A549 (cell line): ENCODE measurements around the gene ENO3. TPM values are rescaled to one million over a fixed set of nuclear protein-coding genes. Genes with fewer than 3 reads are reported as not detected.

Source experiments
- ATOH8 ChIP-seq: fragments of 250-450 bp; sonication (Bioruptor Pico); IDR thresholded peaks from 2 replicates; pipeline ENCODE4 v1.5.0; 2020; ENCODE audit warnings: low read depth, mild to moderate bottlenecking, moderate library complexity
- BCL3 ChIP-seq: fragments of >200 bp; sonication (Bioruptor Twin); formaldehyde crosslinking; IDR thresholded peaks from 3 replicates; pipeline ENCODE4 v1.6.1; 2016
- BHLHE40 ChIP-seq: IDR thresholded peaks from 2 replicates; pipeline ENCODE4 v1.6.1; 2012; ENCODE audit warnings: low read depth, low read length, inconsistent platforms
- CBX2 ChIP-seq: fragments of 200-600 bp; sonication (generic); IDR thresholded peaks from 2 replicates; pipeline ENCODE4 v1.6.1; 2016; ENCODE audit warnings: low read depth, mild to moderate bottlenecking, borderline replicate concordance
- CHD2 ChIP-seq: fragments of 150-350 bp; IDR thresholded peaks from 2 replicates; pipeline ENCODE4 v1.6.1; 2014; ENCODE audit warnings: low read length; ENCODE audit not compliant: partially characterized antibody
- CHD4 ChIP-seq: fragments of 200-600 bp; sonication (generic); IDR thresholded peaks from 2 replicates; pipeline ENCODE4 v1.6.1; 2016; ENCODE audit warnings: antibody characterized with exemption, mild to moderate bottlenecking, borderline replicate concordance
- CTCF ChIP-seq: fragments of >200 bp; sonication (Bioruptor Twin); formaldehyde crosslinking; IDR thresholded peaks from 3 replicates; pipeline ENCODE4 v1.5.1; 2016
- E2F6 ChIP-seq: IDR thresholded peaks from 2 replicates; pipeline ENCODE4 v1.6.1; 2012; ENCODE audit warnings: low read depth, borderline replicate concordance
- EHF ChIP-seq: fragments of 250-450 bp; sonication (Bioruptor Pico); IDR thresholded peaks from 2 replicates; pipeline ENCODE4 v1.5.0; 2020; ENCODE audit warnings: mild to moderate bottlenecking
- EHMT2 ChIP-seq: fragments of 200-600 bp; sonication (generic); IDR thresholded peaks from 2 replicates; pipeline ENCODE4 v1.6.1; 2016; ENCODE audit warnings: antibody characterized with exemption, low read depth, mild to moderate bottlenecking, moderate library complexity
- ELK1 ChIP-seq: fragments of 150-350 bp; IDR thresholded peaks from 2 replicates; pipeline ENCODE4 v1.6.1; 2014; ENCODE audit warnings: low read depth, mild to moderate bottlenecking, low read length
- EP300 ChIP-seq, 2 experiments: fragments of >200 bp; sonication (Bioruptor Twin); formaldehyde crosslinking; IDR thresholded peaks; 2 replicates in 1 of 2; 3 replicates in 1 of 2; pipeline ENCODE4 v1.6.1; 2016 to 2017
- FOSB ChIP-seq: fragments of 250-450 bp; sonication (Bioruptor Pico); IDR thresholded peaks from 2 replicates; pipeline ENCODE4 v1.5.0; 2020; ENCODE audit warnings: mild to moderate bottlenecking, moderate library complexity
- HDAC2 ChIP-seq: fragments of 200-600 bp; sonication (generic); IDR thresholded peaks from 2 replicates; pipeline ENCODE4 v1.6.1; 2016
- HEYL ChIP-seq: fragments of 250-450 bp; sonication (Bioruptor Pico); IDR thresholded peaks from 2 replicates; pipeline ENCODE4 v1.8.0; 2021; ENCODE audit warnings: mild to moderate bottlenecking, moderate library complexity
- HOXA7 ChIP-seq: fragments of 250-450 bp; sonication (Bioruptor Pico); IDR thresholded peaks from 2 replicates; pipeline ENCODE4 v1.5.0; 2020; ENCODE audit warnings: mild to moderate bottlenecking, moderate library complexity
- HOXB13 ChIP-seq: fragments of 250-450 bp; sonication (Bioruptor Pico); IDR thresholded peaks from 2 replicates; pipeline ENCODE4 v1.5.0; 2020; ENCODE audit warnings: low read depth, mild to moderate bottlenecking, moderate library complexity
- HOXB5 ChIP-seq: fragments of 250-450 bp; sonication (Bioruptor Pico); IDR thresholded peaks from 2 replicates; pipeline ENCODE4 v1.5.0; 2020; ENCODE audit warnings: mild to moderate bottlenecking, moderate library complexity
- JUN ChIP-seq, 2 experiments: fragments of >200 bp; sonication (Bioruptor Twin); formaldehyde crosslinking; IDR thresholded peaks; 2 replicates in 1 of 2; 3 replicates in 1 of 2; pipeline ENCODE4 v1.6.1; 2016 to 2017
- KDM5A ChIP-seq: fragments of 200-600 bp; sonication (generic); IDR thresholded peaks from 2 replicates; pipeline ENCODE4 v1.6.1; 2016; ENCODE audit warnings: antibody characterized with exemption, mild to moderate bottlenecking
- MAZ ChIP-seq: fragments of 150-350 bp; IDR thresholded peaks from 2 replicates; pipeline ENCODE4 v1.6.1; 2014; ENCODE audit warnings: antibody characterized with exemption, low read depth, low read length, borderline replicate concordance
- NPAS2 ChIP-seq: fragments of 250-450 bp; sonication (Bioruptor Pico); IDR thresholded peaks from 2 replicates; pipeline ENCODE4 v1.8.0; 2022; ENCODE audit warnings: mild to moderate bottlenecking, moderate library complexity, borderline replicate concordance
- NR3C1 ChIP-seq: fragments of >200 bp; sonication (Bioruptor Twin); formaldehyde crosslinking; IDR thresholded peaks from 3 replicates; pipeline ENCODE4 v1.6.1; 2017
- PBX3 ChIP-seq: IDR thresholded peaks from 2 replicates; pipeline ENCODE4 v1.6.1; 2012
- POLR2AphosphoS2 ChIP-seq: conservative IDR thresholded peaks from 2 replicates; pipeline ENCODE4 v1.6.1; 2012; ENCODE audit warnings: low read length, improper control_type of control experiment, inconsistent platforms
- RFX5 ChIP-seq: fragments of 450-650 bp; IDR thresholded peaks from 2 replicates; pipeline ENCODE4 v1.7.1; 2014; ENCODE audit warnings: antibody characterized with exemption, mild to moderate bottlenecking, moderate library complexity
- RNF2 ChIP-seq: fragments of 200-600 bp; sonication (generic); IDR thresholded peaks from 2 replicates; pipeline ENCODE4 v1.6.1; 2016; ENCODE audit warnings: low read depth, mild to moderate bottlenecking, antibody characterized with exemption, moderate library complexity, borderline replicate concordance
- SREBF2 ChIP-seq: fragments of 450-650 bp; IDR thresholded peaks from 2 replicates; pipeline ENCODE4 v1.6.1; 2014; ENCODE audit warnings: mild to moderate bottlenecking, moderate library complexity
- TFCP2L1 ChIP-seq: fragments of 250-450 bp; sonication (Bioruptor Pico); IDR thresholded peaks from 2 replicates; pipeline ENCODE4 v1.5.0; 2021; ENCODE audit warnings: mild to moderate bottlenecking
- USF2 ChIP-seq: fragments of 450-650 bp; IDR thresholded peaks from 2 replicates; pipeline ENCODE4 v1.6.1; 2014; ENCODE audit warnings: antibody characterized with exemption
- ZFP36 ChIP-seq: fragments of 450-650 bp; IDR thresholded peaks from 2 replicates; pipeline ENCODE4 v1.6.1; 2014; ENCODE audit warnings: borderline replicate concordance; ENCODE audit not compliant: partially characterized antibody
- ZNF302 ChIP-seq: fragments of 250-450 bp; sonication (Bioruptor Pico); IDR thresholded peaks from 2 replicates; pipeline ENCODE4 v1.9.0; 2021; ENCODE audit warnings: inconsistent platforms, mild to moderate bottlenecking, moderate library complexity
- ZSCAN20 ChIP-seq: fragments of 250-450 bp; sonication (Bioruptor Pico); IDR thresholded peaks from 2 replicates; pipeline ENCODE4 v1.8.0; 2022; ENCODE audit warnings: mild to moderate bottlenecking, moderate library complexity
- polyA plus RNA-seq, 4 experiments: library from polyadenylated mRNA; depleted of rRNA in 3 of 4; stranded (reverse); fragments of >200 nt; fragmentation: RNase III in 1 of 4; extraction: RNeasy Plus Mini Kit Qiagen cat#74134 plus additional on column Dnase treatment in 1 of 4; gene quantifications; 2 replicates in 3 of 4; 3 replicates in 1 of 4; pipeline ENCODE4 v1.2.3, GENCODE V29; 2011 to 2017

ENO3 gene
- polyA plus RNA-seq, 2 of the 4 experiments (the other 2 are of a cell fraction), result 52.5 to 109 TPM

- peak; percentile 64; the same call in 1 of the 2 replicates for TF ChIP-seq HOXB13 (CRISPR knock-in tag)
- TF ChIP-seq MAZ, result peak; percentile 12; the same call in 1 of the 2 replicates
- no peak for TF ChIP-seq HEYL (CRISPR knock-in tag)
- TF ChIP-seq BCL3, result 0 out of 3 replicates have a peak, but pooled peaks have one; percentile 39
- TF ChIP-seq ZFP36, result no peak
- TF ChIP-seq CBX2, result no peak
- no peak for TF ChIP-seq KDM5A
- TF ChIP-seq EHMT2, result no peak
- no peak for TF ChIP-seq CHD4
- no peak for TF ChIP-seq ELK1
- no peak for TF ChIP-seq EHF (CRISPR knock-in tag)
- TF ChIP-seq HOXA7 (CRISPR knock-in tag), result peak; percentile 69; the same call in 1 of the 2 replicates
- no peak; the same call in 1 of the 2 replicates for TF ChIP-seq PBX3
- no peak for TF ChIP-seq NR3C1
- no peak for TF ChIP-seq ZNF302 (CRISPR knock-in tag)
- no peak for TF ChIP-seq POLR2AphosphoS2
- TF ChIP-seq TFCP2L1 (CRISPR knock-in tag), result peak; percentile 64; the same call in 1 of the 2 replicates
- peak; percentile 80; the same call in 1 of the 2 replicates for TF ChIP-seq HOXB5 (CRISPR knock-in tag)
- no peak; a peak in 1 of 5 replicates for TF ChIP-seq JUN (IDR thresholded peaks at IDR 0.05)
- peak; percentile 98 for TF ChIP-seq E2F6
- no peak for TF ChIP-seq HDAC2
- peak; percentile 67 for TF ChIP-seq USF2
- no peak for TF ChIP-seq NPAS2 (CRISPR knock-in tag)
- no peak for TF ChIP-seq CHD2
- TF ChIP-seq RNF2, result no peak
- no peak for TF ChIP-seq RFX5
- TF ChIP-seq SREBF2, result no peak
- no peak for TF ChIP-seq ZSCAN20 (CRISPR knock-in tag)
- TF ChIP-seq FOSB (CRISPR knock-in tag), result no peak
- peak; percentile 38; the same call in 1 of the 2 replicates for TF ChIP-seq ATOH8 (CRISPR knock-in tag)
- no peak for TF ChIP-seq CTCF
- peak; percentile 62; the same call in 1 of the 2 replicates for TF ChIP-seq BHLHE40
- peak in 1 of 2 experiments; percentile 45; a peak in 2 of 5 replicates for TF ChIP-seq EP300 (IDR thresholded peaks at IDR 0.05)
Observed at GRCh38 chr17:4949321-4950074, 1.4 kb upstream of the ENO3 start (continued).
